ENCODE measurements around the gene ADAMTS13.

GRCh38 chr9:133495327-133496293 lies 73.4 kb downstream of the ADAMTS13 start:
- no peak for TF ChIP-seq CTCF (IDR thresholded peaks at IDR 0.05)
- no peak for TF ChIP-seq ZFX (IDR thresholded peaks at IDR 0.05; ENCODE audit: borderline replicate concordance)

Measured in 22Rv1 (cell line).